GM19372 (cell line): ENCODE data around the gene TOM1L2.

Source experiments
- ATAC-seq: cut with Tn5 transposase; IDR thresholded peaks from one replicate; pipeline ENCODE4 v1.9.1; 2021; ENCODE audit warnings: mild to moderate bottlenecking, low read depth, moderate library complexity; ENCODE audit not compliant: unreplicated experiment

The TOM1L2 gene

DNA sequence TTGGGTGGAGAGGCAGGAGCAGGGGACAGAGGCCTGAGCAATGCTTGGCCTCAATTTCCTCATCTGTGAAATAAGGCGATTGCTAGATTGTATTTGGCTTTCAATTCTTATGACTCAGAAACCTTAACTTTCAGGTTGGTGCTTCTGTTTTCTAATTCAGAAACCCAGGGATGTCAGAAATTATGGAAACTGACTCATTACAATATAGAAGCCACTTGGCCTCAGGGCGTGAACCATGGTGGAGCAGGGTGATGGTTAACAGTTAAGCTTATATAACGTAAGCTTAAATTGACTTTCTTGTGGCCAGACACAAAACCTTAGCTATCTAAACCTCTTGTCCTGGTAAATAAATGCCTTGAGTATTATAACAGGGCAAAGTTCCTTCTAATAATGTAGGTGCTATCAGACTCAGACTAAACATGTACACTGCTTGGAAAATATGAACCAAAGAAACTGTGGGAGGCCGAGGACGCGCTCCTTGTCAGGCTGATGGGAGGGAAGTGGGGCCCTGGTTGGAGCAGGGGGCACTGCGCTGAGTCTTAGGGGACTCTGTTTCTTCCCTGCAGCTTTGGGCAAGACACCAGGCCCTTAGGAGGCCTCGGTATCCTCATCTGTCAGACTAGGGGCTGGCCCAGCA, 118.3 kb downstream of the TOM1L2 start:
- no peak for ATAC-seq

DNA sequence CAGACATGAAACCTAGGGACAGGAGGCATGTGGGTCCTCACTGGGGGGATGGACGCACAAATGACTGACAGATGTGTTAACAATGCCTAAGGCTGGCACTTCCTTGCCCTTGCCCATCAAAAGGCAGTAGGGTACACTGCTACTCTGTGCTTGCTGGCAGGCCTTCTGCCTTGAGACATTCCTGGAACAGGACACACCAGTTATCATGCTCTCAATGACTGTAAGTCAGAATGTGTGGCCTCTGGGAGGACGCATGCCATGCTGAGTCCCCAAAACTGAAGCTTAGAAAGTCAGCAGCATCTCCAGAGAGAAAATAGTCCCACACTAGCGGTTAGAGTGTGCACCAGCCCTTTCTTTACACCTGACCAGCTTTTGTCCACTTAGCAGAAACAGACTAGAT, 119.3 kb downstream of the TOM1L2 start:
- no peak for ATAC-seq

GRCh38 chr17:17851103-17852002, 120.8 kb downstream of the TOM1L2 start:
- ATAC-seq: no peak

GRCh38 chr17:17849845-17850373, 122.3 kb downstream of the TOM1L2 start:
- ATAC-seq: no peak

- ATAC-seq: no peak
These were observed 122.9 kb downstream of the TOM1L2 start for GRCh38 chr17:17849147-17849820.

DNA sequence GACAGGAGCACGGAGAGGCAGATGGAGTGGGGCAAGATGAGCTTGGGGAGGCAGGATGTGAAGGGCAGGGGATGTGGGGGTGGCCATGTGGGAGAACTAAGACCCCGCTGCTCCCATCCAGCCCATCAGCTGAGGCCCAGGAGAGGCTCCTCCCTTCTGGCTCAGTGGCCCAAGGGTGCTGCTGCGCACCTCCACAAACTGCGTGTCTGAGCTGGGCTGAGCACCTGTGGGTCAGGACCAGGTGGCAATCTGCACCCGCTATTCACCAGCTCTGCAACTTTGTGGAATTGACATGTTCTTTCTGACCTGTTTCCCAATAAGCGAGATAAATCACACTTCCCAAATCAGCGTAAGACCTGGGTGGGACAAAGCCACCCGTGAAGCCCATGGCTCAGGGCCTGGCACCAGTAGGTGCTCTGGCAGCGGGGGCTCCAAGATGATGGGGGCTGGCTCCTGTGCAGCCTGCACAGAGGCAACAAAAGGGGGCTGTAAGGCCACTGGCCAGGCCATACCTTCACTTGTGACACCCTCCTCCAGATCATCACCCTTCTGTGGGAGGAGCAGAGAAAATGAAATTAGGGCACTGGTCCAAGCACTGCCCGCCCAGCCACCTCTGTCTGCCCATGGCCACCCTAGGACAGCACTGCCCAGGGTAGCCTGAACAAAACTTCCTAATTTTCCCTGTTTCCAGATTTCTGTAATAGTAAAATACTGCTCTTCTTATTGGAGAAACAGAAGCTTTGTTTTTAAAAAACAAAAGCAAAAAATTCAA, 123.7 kb downstream of the TOM1L2 start:
- no peak for ATAC-seq

DNA sequence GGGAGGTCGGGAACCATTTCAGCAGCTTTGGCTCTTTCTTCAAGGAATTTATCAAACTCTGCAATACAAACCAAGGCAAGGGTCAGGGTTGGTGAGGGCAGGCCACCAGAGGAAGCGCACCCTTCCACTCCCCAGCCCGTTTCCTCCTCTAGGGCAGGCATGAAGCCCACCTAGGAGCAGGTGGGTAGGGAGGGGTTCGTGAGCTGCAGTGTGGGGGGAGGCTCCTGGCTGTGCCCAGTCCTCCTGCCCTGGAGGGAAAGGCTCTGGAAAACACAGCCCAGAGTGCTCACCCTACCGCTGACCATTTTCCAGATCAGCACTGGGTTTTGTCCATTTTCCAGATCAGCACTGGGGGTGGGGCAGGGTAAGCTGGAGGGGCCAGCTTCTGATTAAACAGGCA, 124.5 kb downstream of the TOM1L2 start:
- no peak for ATAC-seq

- no peak for ATAC-seq
These were observed 125.0 kb downstream of the TOM1L2 start for GRCh38 chr17:17847118-17847689.

GRCh38 chr17:17846645-17847044, 125.6 kb downstream of the TOM1L2 start:
- no peak for ATAC-seq

DNA sequence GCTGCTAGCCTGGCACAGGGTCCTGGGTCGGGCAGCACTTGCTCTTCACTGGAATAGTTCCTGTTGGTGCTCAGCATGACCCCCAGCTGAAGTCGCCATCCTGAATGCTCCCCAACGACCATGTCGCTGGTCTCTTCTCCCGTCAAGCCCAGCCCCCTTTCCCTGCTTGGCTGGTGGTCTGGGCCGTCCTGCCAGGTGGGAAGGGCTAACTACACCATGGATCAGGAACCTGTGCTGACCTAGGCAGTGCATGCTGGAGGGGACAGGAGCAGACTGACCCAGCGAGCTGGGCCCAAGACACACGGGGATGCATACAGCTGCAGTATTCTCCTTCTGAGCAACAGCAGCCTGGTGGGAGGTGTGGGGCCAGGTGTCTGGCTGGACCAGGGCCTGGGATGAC, 126.2 kb downstream of the TOM1L2 start:
- no peak for ATAC-seq

DNA sequence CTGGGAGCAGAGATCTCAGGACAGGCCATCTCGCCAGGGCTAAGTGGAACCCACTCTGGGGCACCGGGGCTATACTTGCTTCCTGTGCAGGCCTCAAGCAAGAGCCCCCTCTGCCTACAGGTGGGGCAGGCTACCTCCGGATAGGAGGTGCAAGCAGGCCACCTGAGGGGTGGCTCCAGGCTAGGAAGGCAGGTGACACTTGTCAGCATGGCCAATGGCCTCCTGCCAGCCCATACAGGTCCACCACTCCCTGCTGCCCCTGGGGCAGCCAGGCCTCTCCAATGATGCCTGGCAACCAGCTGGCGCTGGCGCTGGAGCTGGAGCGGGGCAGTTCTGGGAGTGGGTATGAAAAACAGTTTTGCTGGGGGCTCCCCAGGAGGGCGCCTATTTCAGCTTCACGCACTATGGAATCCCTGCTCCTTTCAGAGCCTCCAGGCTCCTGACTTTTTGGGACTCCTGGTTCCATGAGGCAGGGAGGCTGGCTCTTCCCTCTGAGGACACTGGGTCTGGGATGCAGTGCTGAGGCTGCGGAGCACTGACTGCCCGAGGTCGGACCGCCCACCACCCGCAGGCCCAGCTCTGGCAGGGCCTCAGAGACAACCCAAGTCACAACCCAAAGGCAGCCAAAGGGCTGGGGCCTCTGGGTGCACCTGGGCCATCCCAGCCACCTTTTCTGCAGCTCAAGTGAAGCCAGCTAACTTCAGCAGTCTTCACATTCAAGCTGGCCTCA, 127.0 kb downstream of the TOM1L2 start:
- ATAC-seq: no peak

- ATAC-seq: no peak
These were observed 127.7 kb downstream of the TOM1L2 start for GRCh38 chr17:17844500-17844899.

GRCh38 chr17:17844079-17844478, 128.1 kb downstream of the TOM1L2 start:
- no peak for ATAC-seq

DNA sequence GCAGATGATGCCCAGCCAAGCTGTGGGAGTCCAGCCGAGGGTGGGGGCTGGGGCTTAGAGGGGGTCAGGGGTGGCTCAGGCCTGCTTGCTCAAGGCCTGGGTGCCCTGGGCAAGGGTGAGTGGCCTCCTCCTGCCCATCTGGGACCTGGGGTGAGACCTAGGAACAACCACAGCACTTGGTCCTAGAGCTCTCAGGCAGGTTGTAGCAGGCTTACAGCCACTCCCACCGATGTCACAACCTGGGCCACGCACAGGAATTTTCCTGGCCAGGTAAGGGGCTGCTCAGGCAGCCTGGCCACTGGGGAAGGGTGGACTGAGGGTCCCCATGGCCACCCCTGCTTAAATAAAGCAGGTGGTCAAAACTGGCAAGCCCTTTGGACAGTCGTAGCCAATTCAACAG, 129.1 kb downstream of the TOM1L2 start:
- ATAC-seq: no peak

DNA sequence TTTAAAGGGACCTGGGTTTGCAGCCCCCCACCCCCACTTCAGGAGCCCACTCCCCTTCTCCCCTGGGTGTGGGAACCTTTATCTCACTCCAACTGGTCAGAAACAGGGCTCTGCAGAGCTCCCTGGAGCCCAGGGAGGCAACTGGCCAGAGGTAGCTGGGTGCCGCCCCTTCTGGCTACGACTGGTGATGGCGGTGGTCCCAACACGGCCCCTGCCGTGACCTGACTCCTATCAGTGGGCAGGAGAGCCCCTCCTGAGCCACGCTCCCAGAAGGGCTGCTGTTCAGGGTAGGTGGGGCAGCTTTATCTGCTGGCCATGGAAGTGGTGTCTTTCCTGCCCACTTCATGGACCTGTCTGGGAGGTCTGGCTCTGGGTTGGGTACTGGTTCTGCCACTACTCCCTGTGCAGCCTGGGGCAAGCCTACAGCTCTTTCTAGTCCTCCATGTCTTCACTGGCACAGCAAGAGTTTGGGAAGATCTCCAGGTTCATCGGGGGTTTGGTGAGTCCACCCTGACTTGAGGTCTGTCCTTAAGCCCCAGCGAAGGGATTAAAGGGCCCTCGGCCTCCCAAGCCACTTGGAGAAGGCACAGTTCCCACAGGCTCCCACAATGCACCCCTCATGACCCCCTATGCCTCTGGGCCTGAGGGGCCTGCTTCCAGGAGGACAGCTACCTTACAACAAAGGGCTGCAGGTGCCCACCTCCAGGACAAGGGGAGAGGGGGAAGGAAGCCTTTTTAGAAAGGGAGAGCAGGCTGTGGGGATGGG, 129.9 kb downstream of the TOM1L2 start:
- no peak for ATAC-seq

DNA sequence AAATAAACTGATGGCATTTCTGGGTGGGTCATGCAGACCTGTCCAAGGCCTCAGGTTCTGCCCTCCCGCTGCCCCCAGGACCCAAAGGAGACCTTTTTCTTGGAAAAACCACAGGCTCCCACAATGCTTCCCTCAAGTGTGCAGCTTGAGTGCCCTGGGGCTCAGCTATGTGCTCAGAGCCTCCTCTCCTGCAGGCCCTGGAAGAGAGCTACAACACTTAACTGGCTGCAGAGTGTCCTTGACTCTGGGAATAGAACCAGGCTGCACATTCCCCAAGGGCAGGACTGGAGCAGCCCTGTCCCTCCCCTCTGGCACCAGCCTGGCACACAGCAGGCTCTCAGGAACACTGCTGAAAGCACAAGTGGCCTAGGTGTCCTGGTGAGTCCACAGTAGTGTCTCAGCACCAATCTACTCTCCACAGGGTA, 130.6 kb downstream of the TOM1L2 start:
- no peak for ATAC-seq

DNA sequence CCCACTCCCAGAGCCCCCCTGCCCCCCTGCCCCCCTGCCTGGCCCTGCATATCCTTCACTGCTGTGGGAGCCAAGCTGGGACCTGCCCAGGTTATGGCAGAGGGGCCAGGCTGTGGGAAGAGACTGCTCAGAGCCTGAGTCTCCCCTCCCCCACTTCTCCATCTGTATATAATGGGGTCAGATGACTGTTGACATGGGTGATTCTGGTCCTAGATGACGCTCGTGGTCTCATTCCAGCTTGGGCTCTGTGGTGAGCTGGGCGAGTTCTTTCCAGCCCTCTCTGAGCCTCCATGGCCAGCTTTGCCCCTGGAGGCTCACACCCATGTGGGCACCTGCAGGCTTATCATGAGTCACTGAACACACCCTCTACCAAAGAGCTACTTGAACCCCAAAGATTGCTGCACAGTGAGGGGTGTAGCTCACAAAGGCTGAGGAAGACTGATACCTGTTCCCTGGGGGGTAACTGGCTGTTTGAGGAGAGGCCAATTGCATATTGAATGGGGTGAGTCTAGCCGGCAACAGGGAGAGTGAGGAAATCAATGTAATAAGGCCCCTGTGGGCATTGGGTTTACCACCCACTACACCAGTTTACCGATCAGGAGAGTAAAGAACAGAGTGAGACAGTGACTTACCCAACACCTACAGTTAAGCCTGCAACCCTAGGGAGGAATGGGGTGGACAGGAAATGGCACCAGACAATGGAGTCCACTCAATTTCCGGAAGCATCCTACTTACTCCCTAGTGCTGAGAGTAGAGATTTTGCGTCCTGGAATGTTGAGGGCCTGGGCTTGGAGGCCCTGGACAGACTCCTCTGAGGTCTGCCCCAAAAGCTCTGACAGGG, 131.2 kb downstream of the TOM1L2 start:
- no peak for ATAC-seq
